COLO829 (cell line): ENCODE data around the gene JARID2.
"Not testable (repeated sequence)": the region's sequence is repeated elsewhere in the genome, so short reads cannot be mapped to it uniquely, and the experiment has no call there.

Experiments used
- DNase-seq: peaks from one replicate; pipeline ENCODE4 v3.0.0; 2012; ENCODE audit warnings: low spot score

The JARID2 gene

DNA sequence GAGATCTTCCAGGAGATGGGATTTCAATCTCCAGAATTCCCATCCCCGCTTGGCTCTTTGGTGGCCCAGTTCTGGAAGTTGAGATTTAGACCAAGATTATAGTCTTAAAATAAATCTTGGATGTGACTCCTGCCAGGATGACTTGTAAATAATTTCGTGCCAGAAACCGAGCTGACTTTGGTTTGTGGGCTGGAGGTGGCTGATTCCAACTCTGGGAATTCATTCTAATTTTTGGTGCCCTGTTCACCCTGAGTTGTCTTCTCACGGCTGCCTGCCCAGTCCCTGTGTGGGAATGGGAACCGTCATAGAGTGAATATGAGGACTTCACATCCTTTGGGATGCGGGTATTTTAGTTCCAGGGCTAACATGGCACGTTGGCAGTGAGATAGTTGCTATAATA, 64.8 kb downstream of the JARID2 start:
- no peak for DNase-seq

DNA sequence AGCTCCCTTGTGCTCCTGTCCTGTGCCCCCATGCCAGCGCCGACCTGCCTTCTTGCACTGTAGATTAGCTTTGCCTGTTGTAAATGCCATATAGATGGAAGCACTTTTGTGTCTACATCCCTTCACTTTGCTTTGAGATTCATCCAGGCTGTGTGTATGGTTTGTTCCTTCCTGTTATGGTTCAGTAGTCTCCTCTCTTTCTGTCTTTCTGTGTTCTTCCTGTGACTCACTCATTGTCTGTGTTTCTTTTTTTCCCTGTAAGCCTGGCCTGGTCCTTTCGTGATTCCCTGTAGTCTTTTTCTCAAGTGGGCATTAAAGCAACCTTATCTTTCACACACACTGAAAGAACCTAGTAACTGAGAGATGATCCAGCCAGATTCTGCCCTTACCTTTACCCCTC, 66.6 kb downstream of the JARID2 start:
- peak; percentile 22 for DNase-seq

DNA sequence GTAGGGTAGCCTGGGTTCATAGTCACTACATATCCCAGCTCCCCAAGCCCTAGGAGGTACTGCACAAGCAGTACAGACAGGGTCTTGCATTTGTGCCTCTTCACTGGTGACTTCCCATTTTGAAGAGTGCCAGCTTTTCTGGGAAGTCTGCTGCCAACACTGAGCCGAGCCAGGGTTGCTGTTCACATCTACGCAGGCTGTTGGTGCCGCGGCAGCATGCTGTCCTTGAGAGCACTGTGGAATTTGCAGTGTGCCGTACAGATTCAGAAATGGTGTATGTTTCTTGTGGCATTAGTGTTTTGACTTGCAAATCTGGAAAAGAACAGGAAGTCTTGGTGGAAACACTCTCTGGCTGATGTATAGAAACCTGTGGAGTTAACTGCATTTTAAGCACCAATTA, 67.5 kb downstream of the JARID2 start:
- no peak for DNase-seq

DNA sequence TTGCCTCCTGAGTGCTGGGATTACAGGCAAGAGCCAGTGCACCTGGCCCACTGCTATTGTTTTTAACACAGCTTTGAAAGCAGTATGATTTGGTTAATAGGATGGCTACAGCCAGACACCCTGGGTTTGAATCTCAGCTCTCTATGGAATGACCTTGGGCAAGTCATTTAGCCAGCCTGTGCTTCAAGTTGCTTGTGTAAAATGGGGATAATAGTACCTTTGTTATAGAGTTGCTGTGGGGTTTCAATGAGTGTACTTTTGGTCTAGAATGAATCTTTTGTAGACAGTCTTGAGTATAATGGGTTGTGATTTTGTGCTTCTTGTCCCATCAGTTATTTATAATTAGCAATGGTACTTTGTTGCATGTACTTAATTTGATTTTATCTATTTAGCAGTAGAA, 70.9 kb downstream of the JARID2 start:
- DNase-seq = peak; percentile 60

DNA sequence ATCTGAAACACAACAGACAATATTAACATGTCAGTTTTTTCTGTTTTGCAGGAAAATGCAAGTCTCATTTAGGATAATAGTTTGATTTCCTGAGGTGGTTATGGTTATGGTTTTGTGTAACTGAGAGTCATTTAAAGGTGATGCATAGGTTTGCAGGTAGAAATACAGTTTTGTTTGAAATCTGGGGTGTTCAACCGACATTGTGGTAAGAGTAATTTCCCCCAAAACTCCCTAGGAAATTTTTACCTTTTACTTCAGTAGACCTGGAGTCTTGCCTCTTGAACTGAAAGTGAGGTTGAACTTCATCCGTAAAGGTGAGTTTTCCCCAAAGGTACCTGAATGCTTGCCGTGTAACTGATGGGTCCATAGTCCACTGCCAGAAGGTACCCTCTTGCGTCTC, 71.4 kb downstream of the JARID2 start:
- DNase-seq = no peak

DNA sequence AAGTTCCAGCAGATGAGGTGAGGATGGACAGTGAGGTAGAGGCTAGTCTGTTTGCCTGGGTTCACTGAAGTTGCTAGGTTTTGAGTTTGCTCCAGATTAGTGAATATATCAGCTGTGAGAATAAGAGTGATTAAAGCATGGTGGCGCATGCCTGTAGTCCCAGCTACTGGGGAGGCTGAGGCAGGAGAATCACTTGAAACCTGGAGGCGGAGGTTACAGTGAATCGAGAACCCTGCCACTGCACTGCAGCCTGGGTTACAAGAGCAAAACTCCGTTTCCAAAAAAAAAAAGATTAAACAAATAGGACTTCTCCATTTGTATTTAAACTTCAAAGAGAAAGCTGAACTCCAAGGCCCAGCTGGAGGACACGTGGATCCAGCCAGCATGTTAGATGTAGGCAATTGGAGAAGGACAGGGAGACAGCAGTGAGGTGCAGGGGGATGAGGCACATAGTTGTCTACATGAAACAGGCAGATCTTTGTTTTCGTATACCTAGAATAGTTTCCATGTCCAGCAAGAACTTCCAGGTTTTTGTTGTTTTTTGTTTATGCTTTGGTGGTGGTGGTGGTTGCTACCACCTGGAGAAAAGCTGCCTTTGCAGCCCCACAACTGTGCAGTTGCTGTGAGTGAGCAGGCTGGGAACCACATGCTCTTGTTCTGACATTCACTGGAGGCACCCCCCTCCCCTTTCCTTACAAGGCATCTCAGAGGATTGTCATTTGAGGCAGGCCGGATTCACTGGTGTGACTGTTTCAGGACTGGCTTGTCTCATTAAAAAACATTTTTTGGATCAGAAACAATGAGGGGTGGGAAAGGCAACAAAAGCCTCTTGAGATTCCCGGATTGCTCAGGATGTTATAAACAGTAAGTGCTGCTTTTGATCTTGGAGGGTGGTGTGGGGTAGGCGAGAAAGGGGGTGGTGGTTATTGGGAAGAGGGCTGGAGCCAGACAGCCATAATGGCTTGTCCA, 72.3 kb downstream of the JARID2 start:
- peak; percentile 34 for DNase-seq

DNA sequence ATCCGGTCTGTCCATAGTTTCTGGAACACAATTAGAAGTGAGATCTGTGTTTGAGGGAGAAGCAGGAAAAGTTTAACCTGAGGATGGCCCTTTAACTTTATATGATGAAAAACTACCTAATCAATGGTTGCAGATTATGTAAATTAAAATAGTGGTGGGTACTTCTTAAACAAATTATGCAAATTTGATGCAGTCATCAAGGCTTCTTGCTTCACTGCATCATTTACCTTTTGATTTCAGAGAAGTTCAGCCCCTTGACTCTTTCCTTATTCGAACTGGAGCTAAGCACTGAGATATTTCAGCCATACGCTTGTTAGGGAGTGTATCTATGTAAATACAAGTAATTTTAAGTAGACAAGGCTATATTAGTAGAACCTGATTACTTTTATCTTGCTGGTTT, 73.8 kb downstream of the JARID2 start:
- no peak for DNase-seq

DNA sequence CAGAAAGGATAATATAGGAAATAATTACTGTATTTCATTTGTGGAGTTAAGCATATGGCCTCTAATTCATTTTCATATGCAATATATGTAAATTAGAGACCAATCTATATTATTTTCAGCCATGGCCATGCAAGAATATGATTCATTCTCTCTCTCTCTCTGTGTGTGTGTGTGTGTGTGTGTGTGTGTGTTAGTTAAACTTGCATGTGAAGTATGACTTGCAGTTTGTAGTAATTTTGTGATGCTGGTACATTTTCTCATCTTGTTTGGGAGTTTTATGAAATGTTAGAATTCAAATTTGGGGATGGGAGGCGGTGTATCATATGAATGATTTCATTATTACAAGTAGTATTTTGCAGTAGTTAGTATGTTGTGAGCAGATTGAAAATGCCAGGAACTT, 74.8 kb downstream of the JARID2 start:
- DNase-seq = no peak

DNA sequence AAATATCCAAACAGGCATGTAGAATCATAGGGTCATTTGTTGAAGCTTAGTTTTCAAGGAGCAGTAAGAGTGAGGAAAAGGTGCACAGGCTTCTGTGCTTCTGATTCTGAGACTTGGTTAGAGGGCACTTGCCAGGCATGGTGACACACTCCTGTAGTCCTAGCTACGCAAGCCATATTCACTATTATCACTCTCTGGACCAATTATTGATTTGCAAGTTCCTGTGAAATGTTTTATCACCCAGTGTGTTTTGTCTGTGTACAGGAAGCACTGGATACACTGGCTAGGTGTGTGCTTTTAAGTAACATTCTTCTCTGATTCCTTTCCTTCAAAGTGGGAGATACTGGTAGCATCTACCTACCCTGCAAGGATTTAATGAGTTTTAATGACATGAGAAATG, 76.3 kb downstream of the JARID2 start:
- DNase-seq = no peak

DNA sequence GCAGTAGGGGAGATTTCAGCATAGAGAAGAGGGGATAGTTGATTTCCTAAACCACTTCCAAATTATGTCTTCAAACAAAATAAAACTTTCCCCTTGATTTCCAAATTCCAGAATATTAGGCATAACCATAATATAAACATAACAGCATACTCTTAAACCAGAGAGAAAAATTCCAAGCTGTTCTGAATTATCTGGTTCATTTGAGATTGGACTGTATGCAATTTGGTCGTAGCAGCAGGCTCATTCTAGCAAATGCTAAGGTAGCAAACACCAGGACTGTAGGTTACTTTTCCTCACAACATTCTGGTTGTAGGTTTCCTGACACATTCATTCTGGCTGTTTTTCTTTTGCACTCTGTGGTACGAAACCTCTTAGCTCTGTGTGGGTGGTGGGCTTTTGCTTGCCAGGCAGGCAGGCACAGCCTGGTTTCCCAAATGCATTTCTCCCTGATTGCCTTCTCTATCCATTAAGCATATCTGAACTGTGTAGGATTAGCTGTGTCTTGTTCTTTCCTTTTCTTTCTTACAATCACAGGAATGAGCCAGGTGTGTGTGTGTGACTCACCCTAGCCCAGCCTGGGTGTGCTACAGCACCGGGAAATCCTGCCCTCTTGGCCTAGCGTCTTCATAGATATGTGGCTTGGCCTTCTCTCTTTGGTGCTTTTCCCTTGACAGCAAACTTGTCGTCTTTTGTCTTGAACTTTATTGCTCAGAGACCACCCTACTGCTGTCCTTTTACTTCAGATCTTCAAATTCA, 77.1 kb downstream of the JARID2 start:
- DNase-seq = no peak

DNA sequence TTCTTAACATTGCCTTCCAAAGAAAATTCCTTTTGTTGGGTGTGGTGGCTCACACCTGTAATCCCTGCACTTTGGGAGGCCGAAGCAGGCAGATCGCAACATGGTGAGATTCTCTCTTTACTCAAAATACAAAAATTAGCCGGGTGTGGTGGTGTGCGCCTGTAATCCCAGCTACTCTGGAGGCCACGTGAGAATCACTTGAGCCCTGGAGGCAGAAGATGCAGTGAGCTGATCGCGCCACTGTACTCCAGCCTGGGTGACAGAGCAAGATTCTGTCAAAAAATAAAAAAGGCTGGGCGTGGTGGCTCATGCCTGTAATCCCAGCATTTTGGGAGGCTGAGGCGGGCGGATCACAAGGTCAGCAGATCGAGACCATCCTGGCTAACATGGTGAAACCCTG, 77.7 kb downstream of the JARID2 start:
- not testable (repeated sequence) for DNase-seq

DNA sequence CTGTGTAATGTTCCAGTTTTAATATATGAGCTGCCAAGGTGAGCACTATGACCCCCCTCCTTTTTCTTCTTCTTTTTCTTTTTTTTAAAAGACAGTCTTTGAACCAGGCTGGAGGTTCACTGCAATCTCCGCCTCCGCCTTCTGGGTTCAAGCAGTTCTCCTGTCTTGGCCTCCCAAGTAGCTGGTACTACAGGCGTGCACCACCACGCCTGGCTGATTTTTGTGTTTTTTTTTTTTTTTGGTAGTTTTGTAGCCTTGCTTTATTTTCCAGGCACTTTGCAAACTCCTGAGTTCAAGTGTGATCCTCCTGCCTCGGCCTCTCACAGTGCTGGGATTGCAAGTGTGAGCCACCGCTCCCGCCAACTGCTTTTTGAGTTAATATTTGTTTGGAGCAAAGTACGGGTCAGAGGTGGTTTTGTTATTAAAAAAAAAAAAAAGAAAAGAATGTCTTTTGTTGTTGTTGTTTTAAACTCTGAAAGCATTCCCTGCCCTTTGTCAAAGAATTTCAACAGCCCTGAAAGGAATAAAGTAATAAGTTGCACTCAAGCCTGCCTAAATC, 78.6 kb downstream of the JARID2 start:
- no peak for DNase-seq

DNA sequence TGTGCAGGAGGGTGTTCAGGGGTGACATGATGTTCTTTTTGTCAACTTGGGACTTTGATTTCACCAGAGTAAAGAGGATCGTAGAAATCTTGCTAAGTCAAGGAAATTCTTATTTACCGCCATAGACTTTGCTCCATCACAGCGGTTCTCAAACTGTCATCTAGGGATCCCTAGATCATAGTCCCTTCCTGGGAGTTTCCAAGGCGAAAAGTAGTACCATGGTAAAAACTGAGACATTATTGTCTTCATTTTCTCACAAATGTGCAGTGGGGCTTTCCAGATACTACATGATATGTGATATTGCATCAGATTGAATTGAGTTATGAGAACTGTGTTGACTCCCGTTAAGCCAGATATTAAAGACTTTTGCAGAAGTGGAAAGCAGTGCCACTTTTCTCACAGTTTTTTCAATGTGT, 79.7 kb downstream of the JARID2 start:
- DNase-seq = no peak

DNA sequence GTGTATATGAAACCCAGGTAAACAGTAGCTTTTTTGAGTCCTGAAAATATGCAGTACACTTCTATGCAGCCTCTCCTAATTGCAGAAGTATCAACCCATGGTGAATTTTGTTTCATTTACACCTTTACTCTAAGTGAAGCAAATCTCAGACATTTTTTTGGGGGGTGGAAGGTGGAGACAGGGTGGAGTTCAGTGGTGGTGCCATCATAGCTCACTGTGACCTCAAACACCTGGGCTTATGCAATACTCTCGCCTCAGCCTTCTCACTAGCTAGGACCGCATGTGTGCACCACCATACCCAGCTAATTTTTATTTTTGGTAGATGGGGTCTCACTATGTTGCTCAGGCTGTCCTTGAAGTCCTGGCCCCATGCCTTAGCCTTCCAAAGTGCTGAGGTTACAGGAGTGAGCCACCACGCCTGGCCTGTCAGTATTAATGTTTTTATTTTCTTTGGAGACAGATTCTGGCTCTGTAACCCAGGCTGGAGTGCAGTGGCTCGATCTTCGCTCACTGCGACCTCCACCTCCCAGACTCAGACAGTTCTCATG, 80.3 kb downstream of the JARID2 start:
- DNase-seq = no peak

DNA sequence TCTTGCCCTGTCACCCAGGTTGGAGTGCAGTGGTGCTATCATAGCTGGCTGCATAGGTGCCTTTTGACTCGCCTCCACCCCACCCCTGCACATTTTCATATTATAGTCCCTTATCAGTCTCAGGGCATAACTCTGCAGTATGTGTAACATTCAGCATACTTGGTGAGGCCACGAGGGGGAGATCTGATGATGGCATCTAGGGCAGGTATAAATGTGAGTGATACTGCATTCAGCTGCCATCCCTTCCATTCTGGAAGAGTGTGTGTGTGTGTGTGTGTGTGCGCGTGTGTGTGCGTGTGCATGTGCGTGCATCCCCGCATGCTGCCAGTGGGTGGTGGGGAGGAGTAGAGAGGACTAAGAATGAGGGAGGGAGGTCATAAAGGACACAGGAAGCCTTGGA, 81.4 kb downstream of the JARID2 start:
- peak; percentile 69 for DNase-seq

DNA sequence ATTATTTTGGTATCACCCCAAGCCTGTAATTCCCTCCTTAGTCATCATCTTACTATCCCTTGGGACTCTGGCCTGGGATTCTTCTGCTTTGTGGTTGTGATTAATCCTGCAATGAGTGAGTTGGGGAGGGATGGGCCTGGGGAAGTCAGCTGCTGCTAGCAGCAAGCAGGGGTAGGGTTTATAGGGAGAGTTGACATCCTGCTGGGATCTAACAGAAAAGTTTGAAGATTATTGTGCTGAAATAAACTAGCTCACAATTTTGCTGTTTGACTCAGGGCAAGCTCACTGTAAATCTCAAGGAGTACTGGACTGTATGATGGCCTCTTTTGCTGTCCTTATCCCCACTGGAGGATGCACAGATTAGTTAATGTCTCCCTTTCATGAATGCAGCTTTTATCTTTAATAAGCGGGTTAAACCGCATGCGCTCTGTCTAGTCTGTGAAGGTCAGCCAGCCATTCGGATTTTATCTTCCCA, 83.4 kb downstream of the JARID2 start:
- peak; percentile 93 for DNase-seq

DNA sequence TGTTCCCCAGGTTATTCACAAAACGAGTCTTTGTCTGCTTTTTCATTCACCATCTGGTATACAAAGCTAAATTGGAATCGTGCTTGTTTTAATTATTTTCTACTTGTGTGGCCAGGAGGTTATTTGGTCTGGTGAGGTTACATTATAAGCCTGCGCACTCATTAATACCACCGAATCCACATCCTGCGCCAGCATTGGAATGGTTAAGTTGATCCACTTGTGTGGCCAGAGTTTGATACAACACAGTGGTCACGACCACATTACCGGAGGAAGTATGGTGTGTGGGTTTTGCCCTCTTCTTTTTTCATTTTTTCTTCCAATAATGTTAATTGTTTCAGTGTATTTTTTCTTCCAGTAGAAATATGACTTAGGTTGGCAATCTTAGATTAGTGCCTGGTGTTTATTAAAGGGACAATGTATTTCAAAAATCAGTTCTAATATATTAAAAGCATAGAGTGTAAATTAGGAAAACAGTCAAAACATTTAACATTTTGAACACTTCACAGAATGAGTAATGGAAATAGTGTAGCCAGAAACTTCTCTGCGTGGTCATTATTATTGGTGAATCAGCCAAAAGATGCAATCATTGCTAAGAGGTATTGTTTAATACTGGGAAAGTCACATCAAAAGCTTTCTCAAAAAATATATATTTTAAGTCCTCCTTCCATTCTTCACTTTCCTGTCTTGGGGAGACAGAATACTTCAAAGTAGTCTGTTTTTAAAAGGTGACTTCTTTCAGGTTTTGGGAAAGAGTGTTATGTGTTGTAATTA, 84.5 kb downstream of the JARID2 start:
- DNase-seq = no peak

DNA sequence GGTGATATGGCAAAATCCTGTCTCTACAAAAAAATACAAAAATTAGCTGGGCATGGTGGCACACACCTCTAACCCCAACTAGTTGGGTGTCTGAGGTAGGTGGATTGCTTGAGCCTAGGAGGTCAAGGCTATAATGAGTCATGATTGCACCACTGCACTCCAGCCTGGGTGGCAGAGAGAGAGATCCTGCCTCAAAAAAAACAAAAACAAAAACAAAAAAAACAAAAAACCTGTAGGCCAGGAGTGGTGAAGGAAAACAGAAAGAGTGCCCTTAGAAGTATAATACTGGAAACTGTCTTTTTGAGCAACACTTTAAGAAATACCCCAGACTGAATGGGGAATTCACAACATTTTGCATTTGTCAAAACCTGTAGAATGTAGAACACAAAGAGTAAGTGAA, 85.3 kb downstream of the JARID2 start:
- no peak for DNase-seq

DNA sequence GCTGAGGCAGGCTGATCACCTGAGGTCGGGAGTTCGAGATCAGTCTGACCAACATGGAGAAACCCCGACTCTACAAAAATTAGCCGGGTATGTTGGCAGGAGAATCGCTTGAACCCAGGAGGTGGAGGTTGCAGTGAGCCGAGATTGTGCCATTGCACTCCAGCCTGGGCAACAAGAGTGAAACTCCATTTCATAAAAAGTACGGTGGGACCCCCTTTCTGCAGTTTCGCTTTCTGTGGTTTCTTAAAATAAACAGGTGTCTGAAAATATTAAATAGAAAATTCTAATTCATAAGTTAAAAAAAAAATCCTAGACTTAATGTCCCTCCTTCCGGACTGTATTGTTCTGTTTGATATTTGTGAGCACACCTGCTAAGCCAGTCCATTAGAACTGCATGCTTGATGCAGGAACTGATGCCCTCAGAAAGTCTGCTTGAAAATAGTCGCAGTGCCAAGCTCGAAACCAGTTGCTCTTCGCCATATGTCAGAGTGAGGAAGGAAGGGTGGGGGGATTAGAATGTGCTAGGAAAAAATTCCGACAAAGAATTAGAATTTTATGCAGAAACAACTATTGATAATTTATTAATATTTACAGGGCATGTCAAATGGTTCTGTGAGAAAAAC, 85.9 kb downstream of the JARID2 start:
- DNase-seq = no peak

DNA sequence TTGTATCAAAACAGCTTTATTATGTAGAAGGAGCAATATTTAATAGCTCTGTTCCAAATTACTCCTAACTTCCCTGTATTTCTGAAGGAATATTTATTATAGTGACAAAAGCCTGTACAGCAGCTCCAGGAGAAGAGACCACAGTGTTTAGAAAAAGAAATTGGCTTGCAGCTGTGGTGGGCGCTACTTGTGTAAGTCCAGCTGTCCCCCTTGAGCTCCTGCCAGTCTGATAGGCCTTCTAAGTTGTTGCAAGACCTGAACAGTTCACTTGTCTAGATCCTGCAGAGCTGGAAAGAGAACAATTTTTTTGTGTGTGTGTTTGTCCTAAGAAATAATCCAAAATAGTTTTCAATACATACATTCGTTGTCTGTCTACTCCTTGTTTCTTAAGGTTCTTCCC, 86.6 kb downstream of the JARID2 start:
- no peak for DNase-seq

DNA sequence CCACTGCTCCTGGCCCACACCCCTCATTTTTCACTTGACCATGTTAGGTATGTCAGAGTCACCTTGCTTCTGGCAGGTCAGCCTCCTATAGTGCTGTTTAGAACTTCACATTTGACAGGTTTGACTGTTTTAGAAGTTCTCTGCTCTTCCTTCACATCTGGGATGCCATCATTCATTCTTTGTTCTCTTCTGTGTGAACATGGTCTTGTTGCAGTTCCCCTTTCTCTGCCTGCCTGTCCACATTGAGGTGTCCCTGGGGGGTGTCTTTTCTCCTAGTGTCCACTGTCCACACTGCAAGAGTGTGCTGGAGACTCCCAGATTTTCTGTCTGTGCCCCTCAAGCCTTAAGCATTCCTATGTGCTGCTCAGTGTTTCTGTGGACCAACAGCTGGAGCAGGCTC, 89.5 kb downstream of the JARID2 start:
- DNase-seq = no peak
